Stomach (tissue), 4 donors: ENCODE data around the gene GOLT1A.

Experiments
- POLR2A ChIP-seq, 4 donors: fragments of 450-650 bp; IDR thresholded peaks; one replicate each; pipeline ENCODE4 v1.6.1; 2016; ENCODE audit warnings: antibody characterized with exemption in 4 of 4, control low read depth in 2 of 4, mild to moderate bottlenecking in 1 of 4, moderate library complexity in 1 of 4
- POLR2AphosphoS5 ChIP-seq, 3 donors: sonication (generic); formaldehyde crosslinking; IDR thresholded peaks; one replicate each; pipeline ENCODE4 v1.6.1; 2016; ENCODE audit warnings: antibody characterized with exemption in 3 of 3
- TF ChIP-seq, protein P1 (sequence below), 7 experiments: fragments of 450-650 bp in 4 of 7; fragments of 200-600 bp in 3 of 7; sonication (generic) in 3 of 7; IDR thresholded peaks; one replicate each; pipeline ENCODE4 v1.5.1; 2016 to 2019; ENCODE audit warnings: antibody characterized with exemption in 7 of 7, control low read depth in 2 of 7, mild to moderate bottlenecking in 1 of 7

DNA sequence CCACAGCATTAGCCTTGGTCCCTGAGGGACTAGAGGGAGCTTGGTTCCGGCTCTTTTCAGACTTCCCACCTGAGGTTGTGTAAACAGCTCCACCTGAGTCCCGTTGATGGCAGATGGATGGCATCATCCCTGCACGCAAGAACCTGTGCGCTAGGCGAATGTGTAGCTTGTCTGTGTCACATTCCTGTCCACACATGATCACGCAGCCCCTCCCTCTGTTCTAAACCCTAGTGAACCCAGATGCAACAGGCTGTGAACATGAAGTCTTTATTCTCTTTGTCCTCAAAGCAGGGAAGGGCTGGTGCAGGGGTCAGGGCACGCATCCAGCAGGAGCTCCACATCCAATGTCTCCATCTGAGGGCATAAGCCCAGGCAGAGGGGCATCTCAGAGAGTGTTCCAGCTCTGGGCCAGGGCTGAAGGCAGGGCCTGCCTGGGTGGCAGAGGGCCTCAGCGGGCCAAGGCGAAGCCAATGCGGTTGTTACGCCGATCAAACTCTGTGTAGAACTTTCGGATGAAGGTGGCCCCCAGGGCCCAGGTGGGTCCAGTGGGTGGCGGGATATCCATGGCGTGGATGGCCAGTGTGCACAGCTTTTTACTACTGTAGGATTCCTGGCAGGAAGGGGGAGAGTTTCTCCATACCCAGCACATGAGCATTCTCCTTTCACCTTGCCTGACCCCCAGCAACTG is 59.1 kb downstream of the GOLT1A start:
- TF ChIP-seq POLR2A (IDR thresholded peaks at IDR 0.05) (no peak), POLR2AphosphoS5 (IDR thresholded peaks at IDR 0.05) (no peak)
- TF ChIP-seq, protein P1, sequence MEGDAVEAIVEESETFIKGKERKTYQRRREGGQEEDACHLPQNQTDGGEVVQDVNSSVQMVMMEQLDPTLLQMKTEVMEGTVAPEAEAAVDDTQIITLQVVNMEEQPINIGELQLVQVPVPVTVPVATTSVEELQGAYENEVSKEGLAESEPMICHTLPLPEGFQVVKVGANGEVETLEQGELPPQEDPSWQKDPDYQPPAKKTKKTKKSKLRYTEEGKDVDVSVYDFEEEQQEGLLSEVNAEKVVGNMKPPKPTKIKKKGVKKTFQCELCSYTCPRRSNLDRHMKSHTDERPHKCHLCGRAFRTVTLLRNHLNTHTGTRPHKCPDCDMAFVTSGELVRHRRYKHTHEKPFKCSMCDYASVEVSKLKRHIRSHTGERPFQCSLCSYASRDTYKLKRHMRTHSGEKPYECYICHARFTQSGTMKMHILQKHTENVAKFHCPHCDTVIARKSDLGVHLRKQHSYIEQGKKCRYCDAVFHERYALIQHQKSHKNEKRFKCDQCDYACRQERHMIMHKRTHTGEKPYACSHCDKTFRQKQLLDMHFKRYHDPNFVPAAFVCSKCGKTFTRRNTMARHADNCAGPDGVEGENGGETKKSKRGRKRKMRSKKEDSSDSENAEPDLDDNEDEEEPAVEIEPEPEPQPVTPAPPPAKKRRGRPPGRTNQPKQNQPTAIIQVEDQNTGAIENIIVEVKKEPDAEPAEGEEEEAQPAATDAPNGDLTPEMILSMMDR (IDR thresholded peaks at IDR 0.05): no peak
